ENCODE measurements around the gene SNAP23.

- no peak for TF ChIP-seq POLR2AphosphoS5 (IDR thresholded peaks at IDR 0.05; ENCODE audit: low read depth, low read length)
- no peak for TF ChIP-seq POLR2A (IDR thresholded peaks at IDR 0.05; ENCODE audit: low read depth, low read length)
- no peak for TF ChIP-seq TAF1 (IDR thresholded peaks at IDR 0.05; ENCODE audit: borderline replicate concordance, low read depth, low read length)
These were observed 3.8 kb upstream of the SNAP23 start for GRCh38 chr15:42491539-42492225.

All from GM12892 (cell line).